IPS DF 4.7 (cell line): ENCODE measurements around the gene LYSET.
"Not testable (repeated sequence)": the region's sequence is repeated elsewhere in the genome, so short reads cannot be mapped to it uniquely, and the experiment has no call there.

Source experiments
- DNase-seq: peaks from one replicate; pipeline ENCODE4 v3.0.0-alpha.2; 2013; ENCODE audit warnings: low spot score; ENCODE audit errors: extremely low read depth

Gene LYSET

GRCh38 chr14:93184391-93185348 lies at the start of gene LYSET, which contains the start of gene MOAP1:
TSS of gene LYSET (plus strand) at chr14:93185317. CDS start at chr14:93185406, 89 bp downstream.
TSS of gene MOAP1 (minus strand) at chr14:93184897. CDS start at chr14:93184242, 655 bp downstream.
- DNase-seq: no peak

GRCh38 chr14:93135399-93135798 lies 49.7 kb upstream of the LYSET start:
- DNase-seq: no peak

- DNase-seq: no peak
Measured at GRCh38 chr14:93136009-93136408, 49.1 kb upstream of the LYSET start.

GRCh38 chr14:93136508-93136907 lies 48.6 kb upstream of the LYSET start:
- DNase-seq: not testable (repeated sequence)

GRCh38 chr14:93137864-93138263 lies 47.3 kb upstream of the LYSET start:
- DNase-seq: no peak

GRCh38 chr14:93142854-93143652 lies 42.1 kb upstream of the LYSET start:
- DNase-seq: no peak

- DNase-seq: no peak
Measured at GRCh38 chr14:93146119-93146518, 39.0 kb upstream of the LYSET start.

- DNase-seq: no peak
Measured at GRCh38 chr14:93148979-93149378, 36.1 kb upstream of the LYSET start.

- no peak for DNase-seq
Measured at GRCh38 chr14:93150227-93151208, 34.6 kb upstream of the LYSET start.

GRCh38 chr14:93153121-93153520 lies 32.0 kb upstream of the LYSET start:
- no peak for DNase-seq

GRCh38 chr14:93155667-93156066 lies 29.4 kb upstream of the LYSET start:
- DNase-seq: no peak

- DNase-seq: no peak
Measured at GRCh38 chr14:93156693-93157369, 28.3 kb upstream of the LYSET start.

- DNase-seq: not testable (repeated sequence)
Measured at GRCh38 chr14:93158349-93158748, 26.8 kb upstream of the LYSET start.

- DNase-seq: not testable (repeated sequence)
Measured at GRCh38 chr14:93159625-93160352, 25.3 kb upstream of the LYSET start.

- DNase-seq: no peak
Measured at GRCh38 chr14:93160353-93160801, 24.7 kb upstream of the LYSET start.

GRCh38 chr14:93161411-93161940 lies 23.6 kb upstream of the LYSET start:
- no peak for DNase-seq

- no peak for DNase-seq
Measured at GRCh38 chr14:93163564-93163963, 21.6 kb upstream of the LYSET start.

GRCh38 chr14:93165271-93166265 lies 19.5 kb upstream of the LYSET start:
- DNase-seq: not testable (repeated sequence)
